Measurements from ENCODE around the gene ZDHHC17.

ZDHHC17 gene

DNA sequence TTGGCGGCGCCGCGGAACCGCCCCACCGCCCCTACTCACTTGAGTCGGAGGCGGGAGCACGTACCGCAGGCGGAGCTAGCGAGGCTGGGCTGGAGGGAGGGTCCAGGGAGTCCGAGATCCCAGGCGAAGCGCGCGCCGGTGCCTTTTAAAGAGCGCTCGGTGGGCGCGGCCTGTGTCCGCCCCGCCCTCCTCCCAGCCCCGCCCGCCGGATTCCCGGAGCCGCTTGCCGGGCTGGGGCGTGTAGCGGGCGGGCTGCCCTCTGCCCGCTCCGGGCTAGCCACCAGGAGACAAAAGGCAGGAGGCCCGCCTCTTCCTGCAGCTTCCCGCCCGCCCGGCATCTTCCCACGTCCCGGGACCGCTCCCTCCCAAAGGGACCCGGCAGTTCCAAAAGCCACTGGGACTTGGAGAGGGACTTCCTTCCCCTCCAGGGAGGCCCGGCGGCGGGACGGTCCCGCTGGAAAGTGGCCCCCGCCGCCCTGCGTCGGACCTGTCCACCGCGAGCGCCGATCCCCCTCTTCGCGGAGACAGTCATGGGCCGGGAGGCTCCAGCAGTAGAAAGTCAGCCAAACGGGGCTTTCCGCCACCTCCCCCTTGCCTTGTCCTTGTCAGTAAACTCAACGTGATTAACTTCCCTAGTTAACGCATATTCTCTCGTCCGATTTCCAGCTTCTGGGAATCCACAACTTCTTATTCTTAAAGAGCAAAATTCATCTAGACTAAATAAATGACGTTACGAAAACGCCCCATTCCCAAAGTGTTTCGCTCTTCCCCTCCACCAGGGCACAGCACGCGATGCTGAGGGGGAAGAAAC lies 115.2 kb downstream of the ZDHHC17 start, which contains the start of gene CSRP2:
Gene CSRP2, minus strand, starts transcription at position 121 of the 811 bp plus-strand sequence. CDS start 12,759 bp downstream, outside the sequence.
- peak; percentile 40 for DNase-seq (ENCODE audit: low read depth)

DNA sequence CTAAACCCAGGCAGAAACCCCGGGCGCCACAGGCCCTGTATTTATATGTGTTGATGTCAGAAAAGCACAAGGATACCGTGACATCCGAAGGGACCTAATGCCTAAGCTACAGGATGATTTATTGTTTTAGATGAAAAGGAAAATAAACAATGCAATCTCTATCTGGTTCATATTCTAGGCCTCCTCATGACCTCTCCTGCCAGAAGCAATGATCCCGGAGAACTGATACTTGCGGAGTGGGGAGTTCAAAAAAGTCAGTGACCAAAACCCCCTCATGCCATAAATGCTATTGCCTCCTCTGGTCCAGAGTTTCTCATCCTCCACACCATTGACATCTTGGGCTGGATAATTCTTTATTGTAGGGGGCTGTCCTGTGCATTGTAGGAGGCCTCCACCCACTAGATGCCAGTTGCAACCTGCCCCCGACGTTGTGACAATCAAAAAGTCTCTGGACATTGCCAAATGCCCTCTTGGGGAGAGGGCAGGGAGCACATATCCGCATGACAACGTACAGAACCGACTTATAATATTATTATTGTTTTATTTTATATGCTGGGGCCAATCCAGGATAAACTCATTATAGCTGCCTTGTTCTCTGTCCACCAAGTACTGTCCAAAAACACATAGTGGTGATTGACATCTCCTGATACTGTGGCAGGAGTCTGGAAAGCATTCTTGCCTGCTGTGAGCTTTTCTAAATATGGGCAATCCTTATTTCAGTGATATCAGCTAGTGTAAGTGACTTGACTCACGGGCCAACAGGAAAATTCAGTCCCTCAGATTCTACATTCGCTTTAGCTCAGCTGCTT lies 116.0 kb downstream of the ZDHHC17 start:
- DNase-seq (ENCODE audit: low read depth), result no peak

DNA sequence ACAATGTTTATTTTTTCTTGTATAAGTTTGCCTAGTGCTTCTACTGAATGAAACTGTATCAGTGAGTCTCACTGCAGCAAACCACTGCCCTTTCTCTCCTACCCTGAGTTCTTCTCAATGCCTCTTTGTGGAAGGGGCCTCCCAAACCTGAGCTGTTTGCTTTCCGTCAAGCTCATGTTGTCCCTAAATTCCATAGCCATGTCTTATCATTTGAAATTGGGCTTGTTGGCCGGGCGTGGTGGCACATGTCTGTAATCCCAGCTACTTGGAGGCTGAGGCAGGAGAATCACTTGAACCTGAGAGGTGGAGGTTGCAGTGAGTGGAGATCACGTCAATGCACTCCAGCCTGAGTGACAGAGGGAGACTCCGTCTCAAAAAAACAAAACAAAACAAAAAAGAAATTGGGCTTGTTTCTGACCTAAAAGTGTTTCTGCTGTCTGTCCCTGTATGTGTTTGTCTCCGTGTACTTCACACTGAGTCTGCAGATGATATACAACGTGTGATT lies 116.7 kb downstream of the ZDHHC17 start:
- no peak for DNase-seq (ENCODE audit: low read depth)

DNA sequence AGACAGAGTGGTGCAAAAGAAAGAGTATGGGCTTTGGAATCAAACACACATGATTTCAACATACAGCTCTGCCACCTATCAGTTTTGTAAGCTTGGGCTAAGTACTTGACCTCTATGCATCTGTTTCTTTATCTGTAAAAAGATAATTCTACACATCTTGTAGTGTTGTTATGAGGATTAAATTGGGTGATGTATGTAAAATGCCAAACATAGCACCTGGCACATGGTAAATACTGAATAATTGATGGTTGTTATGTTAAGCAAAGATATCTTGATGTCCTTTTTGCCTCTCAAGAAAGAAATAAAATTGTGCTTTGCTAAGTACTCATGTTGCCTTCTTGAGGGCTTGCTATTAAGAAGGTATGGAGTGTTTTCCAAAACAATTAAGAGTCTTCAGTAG lies 117.2 kb downstream of the ZDHHC17 start:
- DNase-seq (ENCODE audit: low read depth), result no peak

DNA sequence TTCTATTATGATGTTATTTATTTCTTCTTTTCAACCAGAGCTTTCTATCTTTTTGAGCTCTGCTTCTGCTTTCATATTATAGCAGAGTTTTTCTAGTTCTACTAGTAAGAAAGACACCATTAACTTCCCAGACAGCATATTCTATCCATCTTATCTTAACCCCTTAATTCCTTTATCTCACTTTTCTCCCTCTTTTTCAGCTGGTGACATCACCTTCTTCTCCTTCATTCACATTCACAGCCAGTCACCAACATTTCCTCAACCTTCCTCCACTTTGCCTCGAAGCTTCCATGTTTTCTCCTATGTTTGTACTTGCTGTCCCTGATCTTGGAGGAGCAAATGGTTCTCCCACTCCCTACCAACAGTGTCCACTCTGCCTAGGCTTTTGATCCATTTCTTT lies 118.5 kb downstream of the ZDHHC17 start:
- no peak for DNase-seq (ENCODE audit: low read depth)

DNA sequence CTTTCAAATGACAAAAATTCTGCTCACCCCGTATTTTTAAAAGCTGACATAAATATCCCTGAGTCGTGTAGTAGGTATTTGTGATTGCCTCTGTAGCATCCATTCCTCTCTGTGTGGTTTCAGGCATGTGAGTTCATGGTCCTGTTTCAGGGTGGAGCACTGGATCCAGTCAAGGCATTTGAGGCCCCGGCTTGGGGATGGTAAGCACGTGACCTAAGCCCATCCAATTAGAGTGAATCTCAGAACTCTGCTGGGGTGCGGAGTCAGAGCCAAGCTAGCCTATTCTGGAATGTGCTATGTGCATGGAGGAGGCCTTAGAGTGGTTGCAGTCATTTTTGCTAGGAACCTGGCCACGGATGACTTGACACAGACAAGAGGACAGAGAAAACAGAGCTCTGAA lies 119.2 kb downstream of the ZDHHC17 start:
- no peak for DNase-seq (ENCODE audit: low read depth)

DNA sequence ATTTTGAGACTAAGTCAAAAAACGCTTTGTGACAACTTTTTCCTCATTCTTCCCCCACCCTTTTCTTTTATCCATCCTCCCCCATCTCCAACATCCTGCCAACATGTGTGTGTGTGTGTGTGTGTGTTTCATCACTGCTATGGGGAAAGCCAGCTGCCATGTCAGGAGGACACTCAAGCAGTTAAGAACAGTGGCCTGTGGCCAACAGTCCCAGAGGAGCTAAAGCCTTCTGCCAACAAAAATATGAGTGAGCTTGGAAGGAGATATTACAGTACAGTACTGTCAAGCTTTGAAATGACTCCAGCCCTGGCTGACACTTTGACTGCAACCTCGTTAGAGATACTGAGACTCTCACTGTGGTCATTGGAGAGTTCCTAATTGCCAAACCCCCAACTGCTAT lies 119.9 kb downstream of the ZDHHC17 start:
- DNase-seq (ENCODE audit: low read depth), result no peak

DNA sequence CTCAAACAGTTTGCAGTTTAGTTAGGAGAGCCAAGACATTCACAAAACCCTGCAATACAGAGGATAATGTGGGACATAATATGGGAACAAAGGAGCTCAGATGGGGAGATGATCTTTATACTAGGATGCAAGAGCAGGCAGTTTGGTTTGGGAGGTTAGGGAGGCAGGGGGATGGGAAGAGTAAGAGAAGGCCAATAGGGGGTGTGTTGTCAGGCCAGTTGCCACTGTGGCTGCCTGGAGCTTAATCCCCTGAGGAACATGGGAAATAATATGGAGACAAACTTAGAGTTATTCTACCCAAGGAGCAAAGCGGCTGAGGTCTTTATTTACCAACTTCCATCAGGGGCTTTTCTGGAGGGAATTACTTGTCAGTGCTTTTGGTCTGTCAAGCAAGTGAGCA lies 124.9 kb downstream of the ZDHHC17 start:
- no peak for DNase-seq (ENCODE audit: low read depth)

DNA sequence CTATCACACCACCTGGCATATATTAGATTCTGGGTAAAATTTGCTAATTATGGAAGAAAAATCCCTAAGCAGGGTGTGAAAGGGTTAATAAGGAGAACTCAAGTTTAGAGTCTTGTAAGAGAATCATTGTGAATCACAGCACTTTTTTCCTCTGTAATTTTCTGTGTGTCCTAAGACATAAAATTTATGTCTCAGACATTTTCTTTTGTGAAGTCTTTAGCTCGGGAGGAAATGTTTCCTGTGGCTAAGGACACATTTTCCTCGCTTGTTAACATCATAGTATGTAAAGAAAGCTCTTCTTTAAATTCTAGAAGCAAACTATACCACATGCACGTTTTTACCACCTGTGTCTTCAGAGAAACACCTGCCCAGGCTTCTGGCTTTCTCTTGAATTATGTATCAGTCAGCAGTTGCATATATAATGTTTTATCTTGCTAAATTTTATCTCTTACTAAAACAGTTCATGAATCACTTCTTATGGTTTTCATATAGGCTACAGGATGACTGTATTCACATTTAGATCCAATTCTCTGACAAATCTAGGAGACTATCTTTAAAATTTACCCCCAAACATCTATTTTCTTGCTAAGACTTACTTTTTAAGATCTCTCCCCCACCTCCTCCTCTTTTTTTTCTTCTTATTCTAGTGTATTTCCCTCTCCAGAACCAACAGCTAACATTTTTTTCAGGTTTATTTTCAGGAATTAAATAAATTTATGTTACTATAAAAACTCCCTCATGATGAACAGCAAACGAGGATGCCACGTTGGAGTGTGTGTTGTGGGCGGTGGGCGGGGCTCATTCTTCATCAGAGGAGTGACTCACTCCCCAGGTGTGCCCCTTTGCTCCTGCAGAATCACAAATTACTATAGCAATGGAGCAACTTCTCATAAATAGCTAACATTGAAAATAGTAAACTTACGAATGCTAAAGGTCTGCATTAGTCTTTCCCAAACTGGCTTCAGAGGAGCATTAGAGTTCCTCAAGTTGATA lies 126.5 kb downstream of the ZDHHC17 start:
- DNase-seq (ENCODE audit: low read depth), result peak; percentile 20

DNA sequence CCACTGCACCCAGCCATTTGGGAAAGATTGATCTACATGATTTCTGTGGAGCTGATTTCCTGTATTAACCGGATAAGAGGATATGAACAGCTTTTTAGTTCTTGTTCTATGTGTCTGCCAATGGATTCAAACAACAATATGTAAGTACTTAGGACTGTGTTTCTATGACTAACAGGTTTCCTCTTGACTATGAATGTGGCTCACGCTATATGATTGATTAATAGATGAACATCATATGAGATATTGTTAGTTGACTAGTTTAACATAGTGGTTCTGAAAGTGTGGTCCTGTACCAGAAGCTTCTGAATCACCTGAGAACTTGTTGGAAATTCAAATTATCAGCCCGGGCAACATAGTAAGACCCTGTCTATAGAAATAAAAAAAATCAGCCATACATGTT lies 127.7 kb downstream of the ZDHHC17 start:
- no peak for DNase-seq (ENCODE audit: low read depth)

DNA sequence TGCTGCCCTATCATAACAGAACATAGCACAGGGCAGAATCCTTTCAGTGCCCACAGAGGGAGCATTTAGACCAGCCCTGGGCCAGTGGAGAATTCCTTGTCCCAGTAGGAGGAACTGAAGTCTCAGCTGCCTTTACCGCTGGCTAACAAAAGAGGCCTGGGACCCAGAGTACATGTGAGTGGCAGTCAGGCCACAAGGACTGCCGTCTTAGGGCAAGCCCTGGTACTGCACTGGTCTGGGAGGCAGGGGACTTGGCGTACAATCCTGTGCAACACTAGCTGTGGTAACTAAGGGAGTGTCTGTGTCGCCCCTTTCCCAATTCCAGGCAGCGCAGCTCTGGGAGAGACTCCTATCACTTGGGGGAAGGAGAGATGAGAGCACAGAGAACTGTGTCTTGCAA lies 131.9 kb downstream of the ZDHHC17 start:
- no peak for DNase-seq (ENCODE audit: low read depth)

DNA sequence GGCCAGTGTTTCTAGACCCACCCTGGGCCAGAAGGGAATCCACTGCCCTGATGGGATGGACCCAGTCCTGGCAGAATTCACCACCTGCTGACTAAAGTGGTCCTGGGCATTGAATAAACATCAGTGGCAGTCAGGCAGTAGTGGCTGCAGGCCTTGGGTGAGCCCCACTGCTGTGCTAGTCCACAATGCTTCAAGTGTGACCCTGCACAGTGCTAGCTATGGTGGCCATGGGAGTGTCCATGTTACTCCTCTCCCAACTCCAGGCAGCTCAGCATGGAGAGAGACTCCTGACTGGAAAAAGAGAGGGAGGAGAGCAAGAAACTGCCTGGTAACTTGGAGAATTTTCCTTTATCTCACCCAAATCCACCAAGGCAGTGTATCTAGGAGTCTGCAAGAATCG lies 132.4 kb downstream of the ZDHHC17 start:
- DNase-seq (ENCODE audit: low read depth), result no peak

DNA sequence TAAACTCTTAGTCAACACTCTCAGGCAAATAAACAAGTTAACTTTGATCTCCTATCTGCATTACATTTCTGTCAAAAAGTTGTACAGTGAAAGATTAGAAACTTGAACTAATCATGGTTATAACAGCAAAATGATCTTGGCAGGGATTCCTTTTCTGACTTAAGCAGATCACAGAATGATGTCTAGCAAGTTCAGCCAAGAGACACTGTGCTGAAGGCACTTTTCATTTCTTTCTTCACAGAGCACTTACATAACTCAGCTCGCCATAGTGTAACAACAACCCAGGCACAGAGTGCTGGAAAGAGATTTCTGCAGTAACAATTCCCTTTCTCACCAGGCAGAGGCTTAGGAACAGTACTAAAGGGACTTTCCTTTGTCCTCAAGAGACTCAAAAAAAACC lies 134.5 kb downstream of the ZDHHC17 start:
- no peak for DNase-seq (ENCODE audit: low read depth)

DNA sequence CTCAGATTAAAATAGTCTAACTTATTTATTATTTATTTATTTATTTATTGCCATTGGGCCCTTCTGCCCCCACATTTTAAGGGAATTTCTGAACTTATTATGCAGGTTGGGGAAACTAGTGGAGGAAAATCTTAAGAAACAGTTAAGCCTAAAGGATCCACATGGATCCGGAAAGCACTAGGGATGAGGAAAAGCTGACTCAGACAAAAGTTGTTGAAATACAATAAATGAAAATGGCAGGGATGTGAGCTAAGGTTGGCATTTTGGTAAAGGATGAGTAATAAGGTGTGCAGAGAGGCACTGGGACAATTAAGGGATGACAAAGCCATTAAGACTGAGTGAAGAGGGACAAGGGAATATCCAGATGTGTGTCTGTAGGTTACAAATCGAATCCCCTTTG lies 135.6 kb downstream of the ZDHHC17 start:
- DNase-seq (ENCODE audit: low read depth), result no peak

DNA sequence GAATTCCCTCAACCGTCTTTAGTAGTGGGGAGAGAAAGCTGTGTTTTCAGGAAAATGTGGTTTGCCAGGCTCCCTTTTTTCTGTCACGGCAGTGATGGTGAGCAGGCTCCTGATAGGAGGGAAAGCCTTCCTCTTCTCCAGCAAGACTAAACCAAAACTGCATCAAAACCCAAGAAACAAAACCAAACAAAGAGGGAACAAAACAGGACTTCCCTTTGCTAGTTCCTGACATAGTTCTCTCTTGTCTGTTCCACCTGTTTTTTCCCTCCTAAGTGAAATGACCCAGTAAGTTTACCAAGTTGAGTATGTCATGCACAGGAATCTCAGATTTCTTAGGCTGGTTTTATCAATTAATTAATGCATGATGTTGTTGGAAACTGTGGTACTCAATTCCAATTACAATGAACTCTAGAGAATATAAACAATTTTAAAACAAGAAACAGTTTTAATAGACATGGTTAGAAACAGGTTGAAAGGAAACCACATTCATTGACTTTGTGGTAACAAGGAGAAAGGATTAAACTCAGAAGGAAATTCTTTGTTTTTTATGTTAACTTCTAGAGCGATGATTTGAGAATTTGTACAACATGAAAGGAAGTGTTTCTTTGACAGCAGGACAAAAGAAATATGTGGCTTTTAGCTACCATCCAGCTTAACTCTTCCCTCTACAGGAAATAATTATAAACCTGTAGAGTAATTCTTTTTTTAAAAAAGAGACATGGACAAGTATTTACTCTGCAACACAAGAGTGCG lies 137.9 kb downstream of the ZDHHC17 start:
- DNase-seq (ENCODE audit: low read depth), result no peak
